ENCODE measurements around the gene NINJ1.

The NINJ1 gene

DNA sequence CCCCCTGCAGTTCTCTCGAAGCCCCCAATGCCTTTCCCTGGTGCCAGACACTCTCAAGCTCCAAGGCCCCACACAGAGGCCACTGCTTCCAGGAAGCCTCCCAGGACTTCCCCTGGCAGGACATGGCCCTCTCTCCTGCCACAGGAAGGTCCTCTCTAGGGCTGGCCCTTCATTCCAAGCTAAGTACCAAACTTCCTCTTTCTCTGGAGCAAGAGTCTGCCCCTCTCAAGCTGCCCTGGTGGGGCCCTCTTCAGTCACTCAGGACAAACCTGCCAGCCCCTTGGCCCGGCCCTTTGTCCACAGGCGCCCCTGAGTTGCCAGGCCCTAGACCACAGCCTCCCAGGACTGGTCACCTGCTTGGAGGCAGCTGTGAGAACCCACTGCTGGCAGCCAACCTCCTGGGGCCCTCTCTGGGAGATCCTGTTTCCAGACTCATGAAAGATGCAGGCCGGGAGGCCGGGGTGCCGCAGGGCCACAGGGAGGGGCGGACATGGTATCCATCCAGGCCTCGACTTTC is 6.6 kb downstream of the NINJ1 start:
- no peak for DNase-seq (ENCODE audit: low read depth)
- no peak for TF ChIP-seq CTCF (IDR thresholded peaks at IDR 0.05; ENCODE audit: low read length, missing control alignments)
- H3K4me3 ChIP-seq (replicated peaks; ENCODE audit: low read depth, low read length) = no peak overlapping the region

DNA sequence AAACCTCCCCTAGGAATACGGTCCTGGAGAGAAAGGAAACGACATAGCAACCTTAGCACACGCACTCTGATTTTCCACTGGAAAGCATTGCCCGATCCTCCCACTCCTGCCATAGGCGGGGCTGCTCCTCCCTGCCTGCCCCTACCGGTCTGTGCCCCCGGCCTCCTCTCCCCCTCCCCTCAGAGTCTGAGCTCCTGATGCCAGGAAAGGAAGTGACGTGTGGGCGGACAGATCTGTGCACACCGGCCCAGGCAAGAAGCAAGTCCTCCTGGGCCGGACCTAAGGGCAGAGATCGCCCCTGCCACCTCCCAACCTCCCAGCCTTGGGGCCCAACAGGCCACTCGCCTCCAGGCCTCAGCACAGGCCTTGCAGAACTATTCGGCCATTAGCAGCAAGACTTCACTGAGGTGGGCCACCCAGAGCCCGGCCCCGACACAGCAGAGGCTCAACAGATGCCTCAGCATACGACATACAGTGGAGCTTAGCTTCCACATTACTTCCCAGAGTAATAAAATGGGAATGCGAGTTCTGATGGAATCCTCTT is 7.2 kb downstream of the NINJ1 start:
- no peak for TF ChIP-seq CTCF (IDR thresholded peaks at IDR 0.05; ENCODE audit: low read length, missing control alignments)
- no peak overlapping the region for H3K4me3 ChIP-seq (replicated peaks; ENCODE audit: low read depth, low read length)
- no peak for DNase-seq (ENCODE audit: low read depth)

- TF ChIP-seq CTCF (IDR thresholded peaks at IDR 0.05; ENCODE audit: low read length, missing control alignments) = no peak
- no peak overlapping the region for H3K4me3 ChIP-seq (replicated peaks; ENCODE audit: low read depth, low read length)
- no peak for DNase-seq (ENCODE audit: low read depth)
Measured at GRCh38 chr9:93126151-93126781, 7.8 kb downstream of the NINJ1 start.

DNA sequence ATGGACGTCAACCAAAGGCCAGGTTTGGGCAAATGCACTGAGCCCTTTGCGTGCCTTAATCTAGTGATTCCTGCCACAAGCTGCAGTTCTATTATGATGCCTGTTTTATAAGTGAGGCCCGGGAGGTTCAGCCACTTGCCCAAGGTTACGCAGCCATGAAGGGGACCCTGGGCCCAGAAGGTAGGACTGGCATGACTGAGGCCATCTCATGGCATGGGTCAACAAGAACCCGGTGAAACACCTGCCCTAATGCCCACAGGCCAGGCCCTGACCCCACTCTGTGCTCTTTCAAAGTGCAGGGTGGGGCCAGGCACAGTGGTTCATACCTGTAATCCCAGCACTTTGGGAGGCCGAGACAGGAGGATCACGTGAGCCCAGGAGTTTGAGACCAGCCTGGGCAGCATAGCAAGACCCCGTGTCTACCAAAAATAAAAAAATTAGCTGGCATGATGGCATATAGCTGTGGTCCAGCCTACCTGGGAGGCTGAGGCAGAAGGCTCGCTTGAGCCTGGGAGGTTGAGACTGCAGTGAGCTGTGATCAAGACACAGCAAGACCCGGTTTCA is 8.6 kb downstream of the NINJ1 start:
- no peak for DNase-seq (ENCODE audit: low read depth)
- no peak for TF ChIP-seq CTCF (IDR thresholded peaks at IDR 0.05; ENCODE audit: low read length, missing control alignments)
- H3K4me3 ChIP-seq (replicated peaks; ENCODE audit: low read depth, low read length) = no peak overlapping the region

GRCh38 chr9:93124793-93125192 is 9.3 kb downstream of the NINJ1 start:
- H3K4me3 ChIP-seq (replicated peaks; ENCODE audit: low read depth, low read length) = no peak overlapping the region
- no peak for TF ChIP-seq CTCF (IDR thresholded peaks at IDR 0.05; ENCODE audit: low read length, missing control alignments)
- DNase-seq (ENCODE audit: low read depth) = no peak

- H3K4me3 ChIP-seq (replicated peaks; ENCODE audit: low read depth, low read length) = no peak overlapping the region
- no peak for TF ChIP-seq CTCF (IDR thresholded peaks at IDR 0.05; ENCODE audit: low read length, missing control alignments)
- DNase-seq (ENCODE audit: low read depth) = no peak
Measured at GRCh38 chr9:93123561-93124283, 10.3 kb downstream of the NINJ1 start.

Data from fibroblast of pulmonary artery (primary cell).